Measurements from ENCODE around the gene ACAA1.
A peak's percentile ranks its signal among the peaks of the same experiment; 100 is the strongest.
"Not testable (repeated sequence)": the region's sequence is repeated elsewhere in the genome, so short reads cannot be mapped to it uniquely, and the experiment has no call there.

Gene ACAA1

DNA sequence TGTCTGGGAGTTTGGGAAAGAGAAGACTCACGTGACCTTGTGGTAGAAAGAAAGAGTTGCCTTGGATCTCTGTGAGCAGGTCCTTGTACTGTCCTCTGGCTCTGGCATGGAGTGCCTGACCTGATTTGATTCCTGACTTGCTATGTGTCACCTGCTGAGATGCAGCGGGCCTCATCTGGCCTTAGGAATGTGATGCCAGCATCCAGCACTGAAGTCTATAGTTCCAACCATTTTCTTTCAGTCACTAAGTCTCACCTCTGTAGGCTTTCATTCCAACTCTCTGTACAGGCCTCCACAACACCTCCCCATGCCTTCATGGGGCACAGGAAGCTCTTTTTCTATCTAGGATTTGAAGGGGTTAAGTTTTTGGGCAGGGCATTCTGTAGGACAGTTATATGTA, 16.3 kb upstream of the ACAA1 start:
- DNase-seq = no peak

DNA sequence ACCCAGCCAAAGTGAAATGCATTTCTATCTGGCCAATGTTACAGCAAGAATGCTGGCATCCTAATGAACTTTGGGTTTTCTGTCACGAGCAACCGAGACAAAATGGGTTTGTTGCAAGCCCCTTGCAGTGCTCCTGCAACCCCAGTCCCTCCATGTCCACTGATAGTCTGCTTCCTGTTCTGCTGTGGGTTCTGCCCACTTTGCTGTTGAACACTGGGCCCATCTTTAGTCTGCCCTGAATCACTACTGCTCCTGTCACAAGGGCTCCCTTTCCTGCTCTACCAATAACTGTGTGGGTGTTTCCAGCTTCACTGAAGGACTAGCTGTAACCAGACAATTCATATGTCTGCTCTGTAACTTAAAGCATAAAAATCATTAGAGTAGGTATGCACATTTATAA, 15.7 kb upstream of the ACAA1 start:
- no peak for DNase-seq

DNA sequence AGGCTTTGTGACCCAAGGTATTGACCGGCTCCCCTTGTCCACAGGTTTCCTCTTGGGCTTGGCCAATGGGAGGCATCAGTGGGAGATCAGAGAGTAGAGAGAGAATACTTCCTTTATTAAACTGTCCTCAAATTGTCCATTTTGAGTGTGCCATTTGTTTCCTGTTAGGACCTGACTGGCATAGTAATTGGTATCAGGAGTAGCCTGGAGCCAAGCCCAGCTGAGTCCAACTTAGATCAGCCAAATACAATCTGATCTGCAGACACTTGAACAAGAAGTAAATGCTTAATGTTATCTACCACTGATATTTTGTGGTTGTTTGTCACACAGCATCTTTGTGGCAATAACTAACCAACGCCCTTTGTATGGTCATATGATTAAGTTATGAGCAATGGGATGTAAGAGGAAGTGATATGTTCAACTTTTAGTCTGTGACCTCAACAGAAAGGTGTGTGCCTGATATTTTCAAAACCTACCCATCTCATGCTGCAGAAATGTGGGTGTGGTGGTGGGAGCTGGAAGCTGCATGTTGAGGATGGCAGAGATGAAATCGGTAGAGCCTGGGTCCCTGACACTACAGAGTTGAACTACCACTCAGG, 14.8 kb upstream of the ACAA1 start:
- peak; percentile 25 for DNase-seq

DNA sequence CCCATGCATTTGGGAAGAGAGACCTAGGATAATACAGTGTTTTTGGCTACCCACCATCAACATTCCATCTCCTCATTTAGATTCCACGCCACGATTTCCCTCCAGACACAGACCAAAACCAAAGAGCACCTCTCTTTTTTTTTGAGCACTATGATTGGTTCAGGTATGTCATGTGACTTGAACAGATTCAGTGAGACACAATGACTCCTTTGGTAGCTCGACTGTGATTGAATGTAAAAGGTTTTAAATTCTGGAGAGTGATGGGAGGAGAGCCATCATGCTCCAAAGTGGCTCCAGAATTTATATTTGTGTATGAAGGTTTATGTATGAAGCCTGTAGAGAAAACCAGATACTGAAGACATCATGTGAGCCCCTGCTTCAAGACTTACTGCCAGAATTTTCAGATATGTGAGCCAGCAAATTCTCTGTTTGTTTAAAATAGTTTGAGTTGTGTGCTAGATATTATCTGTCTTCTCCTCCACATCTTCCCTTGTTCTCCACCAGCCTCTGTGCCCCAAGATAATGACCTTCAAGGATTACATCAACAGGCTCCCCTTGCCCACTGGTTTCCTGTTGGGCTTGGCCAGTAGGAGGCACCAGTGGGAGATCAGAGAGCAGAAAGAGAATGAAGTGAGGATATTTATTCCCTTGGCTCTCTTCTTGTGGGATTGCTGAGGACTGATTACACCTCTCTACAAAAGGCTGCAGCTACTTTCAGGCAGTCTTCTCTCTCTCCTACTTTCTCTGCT, 14.0 kb upstream of the ACAA1 start:
- no peak for DNase-seq

- no peak for DNase-seq
Observed at GRCh38 chr3:38149708-38150107, 12.8 kb upstream of the ACAA1 start.

DNA sequence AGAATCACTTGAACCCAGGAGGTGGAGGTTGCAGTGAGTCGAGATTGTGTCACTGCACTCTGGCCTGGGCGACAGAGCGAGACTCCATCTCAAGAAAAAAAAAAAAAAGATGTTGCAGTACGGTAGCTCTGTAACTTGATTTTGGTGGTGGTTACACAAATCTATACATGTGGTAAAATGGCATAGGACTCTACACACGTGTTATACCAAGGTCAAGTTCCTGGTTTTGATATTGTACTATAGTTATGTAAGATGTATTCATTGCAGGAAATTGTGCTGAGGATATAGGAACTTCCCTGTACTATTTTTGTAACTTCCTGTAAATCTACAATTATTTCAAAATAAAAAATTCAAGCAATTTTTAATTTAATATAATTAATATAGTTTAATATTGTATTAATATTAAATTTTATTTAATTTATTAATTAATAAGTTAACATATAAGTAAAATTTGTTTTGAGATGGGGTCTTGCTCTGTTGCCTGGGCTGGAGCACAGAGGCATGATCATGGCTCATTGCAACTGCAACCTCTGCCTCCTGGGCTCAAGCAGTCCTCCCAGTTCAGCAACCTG, 11.5 kb upstream of the ACAA1 start:
- DNase-seq = no peak

DNA sequence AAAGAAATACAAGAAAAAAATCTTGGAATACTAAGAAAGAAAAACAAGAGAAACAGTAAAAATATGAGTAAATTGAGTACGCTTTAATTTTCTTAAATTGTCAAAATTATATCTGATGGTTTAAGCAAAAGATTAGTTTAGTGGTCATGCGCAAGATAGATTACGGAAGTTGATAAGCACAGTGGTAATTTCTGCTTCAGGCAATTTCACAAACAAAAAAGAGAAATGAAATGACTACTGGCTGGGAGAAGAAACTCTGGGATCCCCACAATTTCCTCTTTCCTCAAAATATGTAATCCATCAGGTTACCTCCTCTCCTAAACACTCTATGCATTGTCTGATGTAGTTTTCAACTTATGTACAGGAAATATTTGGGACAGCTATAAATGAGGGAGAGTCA, 10.5 kb upstream of the ACAA1 start:
- no peak for DNase-seq

DNA sequence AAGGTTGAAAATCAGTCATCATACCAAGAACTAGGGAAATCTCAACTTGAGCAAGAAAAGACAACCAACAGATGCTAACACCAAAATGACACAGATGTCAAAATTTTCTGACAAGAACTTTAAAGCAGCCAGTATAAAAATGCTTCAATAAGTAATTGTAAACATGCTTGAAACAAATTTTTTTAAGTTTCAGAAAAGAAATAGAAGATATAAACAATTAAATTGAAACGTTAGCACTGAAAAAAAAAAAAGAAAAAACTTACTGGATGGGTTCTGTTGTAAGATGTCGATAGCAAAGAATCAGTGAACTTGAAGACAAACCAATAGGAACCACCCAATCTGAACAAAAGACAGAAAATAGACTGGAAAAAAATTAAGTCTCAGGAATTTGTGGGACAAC, 9.6 kb upstream of the ACAA1 start:
- DNase-seq = no peak

- no peak for DNase-seq
Observed at GRCh38 chr3:38143511-38143910, 6.6 kb upstream of the ACAA1 start.

DNA sequence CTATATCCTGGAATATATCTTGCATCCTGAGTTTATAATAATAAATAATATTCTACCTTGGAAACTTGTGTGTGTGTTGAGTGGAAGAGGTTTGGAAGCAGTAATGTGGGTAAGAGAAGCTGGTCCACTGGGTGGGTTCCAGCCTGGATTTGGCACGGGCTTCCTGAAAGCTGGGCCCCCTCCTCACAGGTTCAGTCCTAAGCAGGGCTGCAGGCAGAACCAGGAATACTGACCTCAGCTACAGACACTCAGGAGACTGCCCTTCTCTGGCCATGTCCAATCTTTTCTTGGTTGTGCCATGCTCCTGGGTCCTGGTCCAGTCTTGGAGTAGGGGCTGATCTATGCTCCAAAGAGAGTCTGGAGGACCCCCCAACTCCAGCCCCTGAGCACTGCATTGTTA, 6.0 kb upstream of the ACAA1 start:
- DNase-seq = no peak

DNA sequence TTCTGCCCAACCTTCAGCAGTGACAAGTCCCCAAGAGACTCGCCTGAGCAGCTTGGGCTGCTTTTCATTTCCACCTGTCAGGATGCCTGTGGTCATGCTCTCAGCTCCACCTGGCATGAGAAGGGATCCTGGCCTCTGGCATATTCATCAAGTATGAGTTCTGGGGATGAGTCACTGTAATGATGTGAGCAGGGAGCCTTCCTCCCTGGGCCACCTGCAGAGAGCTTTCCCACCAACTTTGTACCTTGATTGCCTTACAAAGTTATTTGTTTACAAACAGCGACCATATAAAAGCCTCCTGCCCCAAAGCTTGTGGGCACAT, 5.0 kb upstream of the ACAA1 start:
- DNase-seq = no peak

- DNase-seq = no peak
Observed at GRCh38 chr3:38141173-38141951, 4.4 kb upstream of the ACAA1 start.

DNA sequence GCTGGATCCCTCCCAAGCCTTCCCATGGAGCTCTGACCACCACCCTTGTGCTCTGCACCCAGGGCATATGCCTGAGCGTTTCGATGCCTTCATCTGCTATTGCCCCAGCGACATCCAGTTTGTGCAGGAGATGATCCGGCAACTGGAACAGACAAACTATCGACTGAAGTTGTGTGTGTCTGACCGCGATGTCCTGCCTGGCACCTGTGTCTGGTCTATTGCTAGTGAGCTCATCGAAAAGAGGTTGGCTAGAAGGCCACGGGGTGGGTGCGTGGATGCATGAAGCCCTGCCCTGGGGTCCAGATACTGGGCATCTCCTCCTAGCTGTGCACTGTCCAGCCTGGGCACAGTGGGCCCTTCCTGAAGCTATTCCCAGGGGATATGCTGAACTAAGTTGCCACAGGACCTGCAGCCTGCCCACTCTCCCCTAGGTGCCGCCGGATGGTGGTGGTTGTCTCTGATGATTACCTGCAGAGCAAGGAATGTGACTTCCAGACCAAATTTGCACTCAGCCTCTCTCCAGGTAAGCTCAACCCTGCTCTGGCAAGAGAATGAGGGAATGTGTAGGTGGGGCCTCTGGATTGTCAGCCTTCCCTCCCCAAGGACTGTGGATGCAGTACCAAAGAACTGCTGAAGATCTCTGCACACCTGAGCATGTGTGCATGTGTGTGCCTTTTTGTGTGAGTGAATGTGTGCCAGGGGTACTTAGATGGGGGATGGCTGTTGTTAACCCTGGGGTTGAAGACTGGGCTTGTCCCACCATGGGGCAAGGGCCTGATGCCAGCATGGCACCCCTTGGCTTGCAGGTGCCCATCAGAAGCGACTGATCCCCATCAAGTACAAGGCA, 3.6 kb upstream of the ACAA1 start:
- DNase-seq = no peak

DNA sequence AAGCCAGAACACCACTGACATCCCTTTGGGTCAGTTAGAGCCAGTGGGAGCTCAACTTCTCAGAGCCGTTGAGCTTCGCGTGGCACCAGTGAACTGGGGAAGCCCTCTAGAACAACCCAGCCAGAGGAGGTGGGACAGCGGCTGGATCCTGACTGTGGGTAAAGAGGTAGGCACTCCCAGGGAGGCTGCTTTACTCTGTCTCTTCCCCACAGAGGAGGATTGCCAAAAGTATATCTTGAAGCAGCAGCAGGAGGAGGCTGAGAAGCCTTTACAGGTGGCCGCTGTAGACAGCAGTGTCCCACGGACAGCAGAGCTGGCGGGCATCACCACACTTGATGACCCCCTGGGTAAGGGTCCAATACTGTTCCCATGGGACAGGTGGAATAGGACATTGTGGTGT, 2.7 kb upstream of the ACAA1 start:
- DNase-seq = no peak

GRCh38 chr3:38139191-38139590, 2.3 kb upstream of the ACAA1 start:
- DNase-seq = no peak

GRCh38 chr3:38138349-38139190, 1.6 kb upstream of the ACAA1 start, which contains the start of gene MYD88:
MYD88 (plus strand) TSS chr3:38138661; CDS start chr3:38138701, 40 bp downstream.
- peak; percentile 87 for DNase-seq

GRCh38 chr3:38137615-38138348, 855 bp upstream of the ACAA1 start:
- DNase-seq = peak; percentile 44

- DNase-seq = peak; percentile 14
Observed at GRCh38 chr3:38136393-38136776, 542 bp downstream of the ACAA1 start.

DNA sequence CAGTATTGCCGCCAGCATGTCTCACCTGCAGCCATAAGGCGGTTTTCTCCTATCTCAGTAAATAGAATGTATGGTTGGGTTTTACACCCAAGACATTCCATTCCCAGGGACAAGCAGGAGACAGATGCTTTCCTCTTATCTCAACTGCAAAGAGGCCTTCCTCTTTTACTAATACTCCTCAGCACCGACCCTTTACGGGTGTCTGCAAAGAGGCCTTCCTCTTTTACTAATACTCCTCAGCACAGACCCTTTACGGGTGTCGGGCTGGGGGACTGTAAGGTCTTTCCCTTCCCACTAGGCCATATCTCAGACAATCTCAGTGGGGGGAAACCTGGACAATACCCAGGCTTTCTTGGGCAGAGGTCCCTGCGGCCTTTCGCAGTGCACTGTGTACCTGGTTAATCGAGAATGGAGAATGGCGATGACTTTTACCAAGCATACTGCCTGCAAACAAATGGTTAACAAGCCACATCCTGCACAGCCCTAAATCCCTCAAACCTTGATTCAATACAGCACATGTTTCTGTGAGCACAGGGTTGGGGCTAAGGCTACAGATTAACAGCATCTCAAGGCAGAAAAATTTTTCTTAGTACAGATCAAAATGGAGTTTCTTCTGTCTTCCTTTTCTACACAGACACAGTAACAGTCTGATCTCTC, 1.2 kb downstream of the ACAA1 start:
- DNase-seq = peak; percentile 45

- DNase-seq = not testable (repeated sequence)
Observed at GRCh38 chr3:38134517-38135143, 2.3 kb downstream of the ACAA1 start.
